ENCODE measurements around the gene EFCAB11. TPM values are rescaled to one million over a fixed set of nuclear protein-coding genes. Genes with fewer than 3 reads are reported as not detected.
"Not testable (repeated sequence)": the region's sequence is repeated elsewhere in the genome, so short reads cannot be mapped to it uniquely, and the experiment has no call there.

Gene EFCAB11
- total and polyA plus RNA-seq, 7 donors: 7.2 to 9.0 (median 8.7) TPM

DNA sequence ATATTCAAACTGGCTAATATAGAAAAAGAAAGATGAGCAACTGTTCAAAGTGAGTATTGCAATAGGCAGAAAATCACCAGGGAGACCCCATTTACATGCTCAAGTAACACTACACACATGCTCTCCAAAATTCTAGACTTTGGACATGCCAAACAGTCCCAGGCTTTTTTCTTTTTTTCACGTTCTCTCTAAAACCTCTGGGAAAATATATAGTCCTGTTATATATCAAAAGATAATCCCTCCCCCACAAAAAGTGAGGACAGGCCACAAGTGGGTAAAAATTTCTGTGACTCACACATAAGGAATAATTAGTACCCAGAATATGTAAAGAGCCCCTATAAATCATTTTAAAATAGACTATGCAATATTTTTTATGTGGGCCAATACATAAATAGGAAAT lies 55.2 kb downstream of the EFCAB11 start:
- H3K27ac ChIP-seq: no peak overlapping the region
- no peaks in the 10 kb centered on the region for H3K36me3 ChIP-seq
- H3K4me1 ChIP-seq: peaks cover 0 to 11% (median 5%) of the 10 kb centered on the region in 4 donors
- no peak overlapping the region for H3K4me3 ChIP-seq
- no peak for DNase-seq
- WGBS, 2 donors: 81 to 85% methylated on average over 1 of the region's 1 CpG
- TF ChIP-seq EP300 (IDR thresholded peaks at IDR 0.05): no peak
- TF ChIP-seq, protein P1, sequence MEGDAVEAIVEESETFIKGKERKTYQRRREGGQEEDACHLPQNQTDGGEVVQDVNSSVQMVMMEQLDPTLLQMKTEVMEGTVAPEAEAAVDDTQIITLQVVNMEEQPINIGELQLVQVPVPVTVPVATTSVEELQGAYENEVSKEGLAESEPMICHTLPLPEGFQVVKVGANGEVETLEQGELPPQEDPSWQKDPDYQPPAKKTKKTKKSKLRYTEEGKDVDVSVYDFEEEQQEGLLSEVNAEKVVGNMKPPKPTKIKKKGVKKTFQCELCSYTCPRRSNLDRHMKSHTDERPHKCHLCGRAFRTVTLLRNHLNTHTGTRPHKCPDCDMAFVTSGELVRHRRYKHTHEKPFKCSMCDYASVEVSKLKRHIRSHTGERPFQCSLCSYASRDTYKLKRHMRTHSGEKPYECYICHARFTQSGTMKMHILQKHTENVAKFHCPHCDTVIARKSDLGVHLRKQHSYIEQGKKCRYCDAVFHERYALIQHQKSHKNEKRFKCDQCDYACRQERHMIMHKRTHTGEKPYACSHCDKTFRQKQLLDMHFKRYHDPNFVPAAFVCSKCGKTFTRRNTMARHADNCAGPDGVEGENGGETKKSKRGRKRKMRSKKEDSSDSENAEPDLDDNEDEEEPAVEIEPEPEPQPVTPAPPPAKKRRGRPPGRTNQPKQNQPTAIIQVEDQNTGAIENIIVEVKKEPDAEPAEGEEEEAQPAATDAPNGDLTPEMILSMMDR (IDR thresholded peaks at IDR 0.05): no peak
- TF ChIP-seq POLR2AphosphoS5 (IDR thresholded peaks at IDR 0.05): no peak
- TF ChIP-seq POLR2A (IDR thresholded peaks at IDR 0.05): no peak
- H3K9me3 ChIP-seq: no peaks in the 10 kb centered on the region
- intact Hi-C loops (cut with DNase I): no loop called here
- no peaks in the 10 kb centered on the region for H3K27me3 ChIP-seq

DNA sequence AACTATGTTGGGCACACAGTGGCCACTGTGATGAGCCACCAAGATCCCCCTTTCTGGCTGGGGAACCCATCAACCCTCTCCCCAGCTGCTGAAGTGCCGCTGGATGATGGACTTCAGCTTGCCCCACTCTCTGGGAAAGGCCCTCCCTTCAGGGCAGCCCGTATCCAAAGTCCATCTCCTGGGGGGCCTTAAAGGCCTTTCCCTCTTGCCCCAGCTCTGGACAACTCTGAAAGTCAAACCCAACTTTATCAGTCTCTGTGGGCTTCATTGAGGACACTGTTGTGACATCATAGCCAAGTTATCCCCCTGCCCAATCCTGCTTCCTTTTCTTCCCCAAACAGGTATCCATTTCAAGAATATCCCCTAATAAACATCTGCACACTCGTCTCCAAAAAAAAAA lies 61.1 kb downstream of the EFCAB11 start:
- DNase-seq; H3K27ac ChIP-seq; H3K36me3 ChIP-seq; intact Hi-C loops (cut with DNase I); H3K27me3 ChIP-seq; H3K4me3 ChIP-seq; H3K4me1 ChIP-seq; H3K9me3 ChIP-seq: not testable (repeated sequence)
- 88% methylated on average over 3 of the region's 3 CpGs for WGBS, 2 donors

DNA sequence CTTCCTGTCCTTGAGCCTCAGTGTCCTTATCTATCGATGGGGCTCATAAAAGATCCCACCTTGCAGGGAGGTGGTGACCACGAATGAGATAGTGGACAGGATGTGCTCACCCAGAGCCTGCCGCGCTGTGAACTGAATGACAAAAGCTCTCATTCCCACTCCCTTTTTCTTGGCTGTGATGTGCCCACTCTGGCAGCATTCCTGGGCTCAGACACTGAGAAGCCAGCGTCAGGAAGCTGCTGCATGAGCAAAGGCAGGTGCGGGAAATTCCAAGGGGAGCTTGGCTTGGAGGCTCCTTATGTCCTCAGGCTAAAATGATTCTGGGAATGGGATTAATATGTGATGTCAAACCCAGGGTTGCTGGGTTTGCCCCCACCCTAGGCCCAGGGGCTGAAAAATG lies 61.6 kb downstream of the EFCAB11 start:
- Histone ChIP-seq H3K4me1 (peaks cover 0 to 6% (median 3%) of the 10 kb centered on the region in 4 donors), H3K4me3 (no peak overlapping the region), H3K27ac (no peak overlapping the region), H3K36me3 (no peaks in the 10 kb centered on the region), H3K27me3 (no peaks in the 10 kb centered on the region), H3K9me3 (no peaks in the 10 kb centered on the region)
- 89 to 91% methylated on average over 6 of the region's 6 CpGs for WGBS, 2 donors
- no peak for DNase-seq
- intact Hi-C loops (cut with DNase I): no loop called here
- TF ChIP-seq EP300 (IDR thresholded peaks at IDR 0.05): no peak
- no peak for TF ChIP-seq POLR2A (IDR thresholded peaks at IDR 0.05)
- TF ChIP-seq, protein P1 (IDR thresholded peaks at IDR 0.05): no peak
- no peak for TF ChIP-seq POLR2AphosphoS5 (IDR thresholded peaks at IDR 0.05)

DNA sequence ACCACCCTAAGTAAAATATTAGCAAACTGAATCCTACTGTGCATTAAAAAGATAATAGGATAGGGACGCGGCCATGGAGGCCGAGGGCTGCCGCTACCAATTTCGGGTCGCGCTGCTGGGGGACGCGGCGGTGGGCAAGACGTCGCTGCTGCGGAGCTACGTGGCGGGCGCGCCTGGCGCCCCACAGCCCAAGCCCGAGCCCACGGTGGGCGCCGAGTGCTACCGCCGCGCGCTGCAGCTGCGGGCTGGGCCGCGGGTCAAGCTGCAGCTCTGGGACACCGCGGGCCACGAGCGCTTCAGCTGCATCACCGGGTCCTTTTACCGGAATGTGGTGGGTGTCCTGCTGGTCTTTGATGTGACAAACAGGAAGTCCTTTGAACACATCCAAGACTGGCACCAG lies 62.8 kb downstream of the EFCAB11 start:
- H3K9me3 ChIP-seq; H3K27ac ChIP-seq; H3K4me3 ChIP-seq; DNase-seq; H3K36me3 ChIP-seq; H3K4me1 ChIP-seq; H3K27me3 ChIP-seq; intact Hi-C loops (cut with DNase I): not testable (repeated sequence)
- WGBS, 2 donors: 98% methylated on average over 35 of the region's 35 CpGs

DNA sequence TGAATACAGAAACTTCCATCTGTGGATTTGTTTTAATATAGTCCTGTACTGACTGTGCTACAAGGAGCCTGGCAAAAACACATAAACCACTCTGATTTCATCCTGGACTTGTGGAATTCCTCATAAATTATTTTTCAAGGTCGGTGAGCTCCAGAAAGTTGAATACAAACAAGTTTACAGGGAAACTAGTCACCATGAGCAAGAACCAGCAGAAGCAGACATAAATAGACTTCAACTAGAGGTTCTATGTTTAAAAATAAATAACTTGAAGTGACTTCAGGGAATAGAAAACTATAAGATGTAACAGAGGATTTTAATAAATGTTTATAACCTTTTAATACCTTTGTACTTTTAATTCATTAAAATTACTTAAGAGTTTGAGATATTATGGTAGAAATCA lies 63.5 kb downstream of the EFCAB11 start:
- WGBS, 2 donors: 87% methylated on average over 1 of the region's 1 CpG
- no peak overlapping the region for H3K27ac ChIP-seq
- intact Hi-C loops (cut with DNase I): no loop called here
- H3K27me3 ChIP-seq: no peaks in the 10 kb centered on the region
- H3K9me3 ChIP-seq: no peaks in the 10 kb centered on the region
- DNase-seq: no peak
- H3K4me3 ChIP-seq: no peak overlapping the region
- no peaks in the 10 kb centered on the region for H3K36me3 ChIP-seq
- TF ChIP-seq POLR2A (IDR thresholded peaks at IDR 0.05): no peak
- no peak for TF ChIP-seq EP300 (IDR thresholded peaks at IDR 0.05)
- TF ChIP-seq, protein P1 (IDR thresholded peaks at IDR 0.05): no peak
- no peak for TF ChIP-seq POLR2AphosphoS5 (IDR thresholded peaks at IDR 0.05)
- peaks cover 0 to 6% (median 3%) of the 10 kb centered on the region in 4 donors for H3K4me1 ChIP-seq

DNA sequence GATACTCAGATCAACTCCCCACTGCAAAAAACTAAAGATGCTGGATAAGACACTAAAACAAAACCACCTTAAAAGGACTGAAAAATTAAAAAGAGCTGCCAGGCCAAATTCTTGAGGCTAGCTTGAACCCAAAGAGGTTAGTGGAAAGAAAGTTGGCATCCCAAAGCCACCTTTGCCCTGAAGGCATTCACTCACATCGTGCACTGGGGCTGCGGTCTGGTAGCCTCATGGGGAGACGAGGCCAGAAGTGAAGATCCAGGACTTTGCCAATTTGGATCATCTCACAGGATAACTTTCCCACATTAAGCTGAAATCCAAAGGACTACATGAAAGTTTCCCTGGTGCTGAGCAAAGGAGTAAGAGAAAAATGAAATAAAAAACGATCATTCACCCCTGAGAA lies 63.9 kb downstream of the EFCAB11 start:
- peaks cover 0 to 6% (median 3%) of the 10 kb centered on the region in 4 donors for H3K4me1 ChIP-seq
- no peak for TF ChIP-seq EP300 (IDR thresholded peaks at IDR 0.05)
- TF ChIP-seq POLR2A (IDR thresholded peaks at IDR 0.05): no peak
- no peak for TF ChIP-seq POLR2AphosphoS5 (IDR thresholded peaks at IDR 0.05)
- TF ChIP-seq, protein P1 (IDR thresholded peaks at IDR 0.05): no peak

More for the DNA sequence above, 63.9 kb downstream of the EFCAB11 start:
- Histone ChIP-seq H3K36me3 (no peaks in the 10 kb centered on the region), H3K4me3 (no peak overlapping the region), H3K27me3 (no peaks in the 10 kb centered on the region), H3K9me3 (no peaks in the 10 kb centered on the region), H3K27ac (no peak overlapping the region)
- intact Hi-C loops (cut with DNase I): no loop called here
- DNase-seq: no peak
- WGBS, 2 donors: 95 to 96% methylated on average over 4 of the region's 4 CpGs
